ENCODE data around the gene KIAA1671.
A peak's percentile ranks its signal among the peaks of the same experiment; 100 is the strongest.

The KIAA1671 gene

DNA sequence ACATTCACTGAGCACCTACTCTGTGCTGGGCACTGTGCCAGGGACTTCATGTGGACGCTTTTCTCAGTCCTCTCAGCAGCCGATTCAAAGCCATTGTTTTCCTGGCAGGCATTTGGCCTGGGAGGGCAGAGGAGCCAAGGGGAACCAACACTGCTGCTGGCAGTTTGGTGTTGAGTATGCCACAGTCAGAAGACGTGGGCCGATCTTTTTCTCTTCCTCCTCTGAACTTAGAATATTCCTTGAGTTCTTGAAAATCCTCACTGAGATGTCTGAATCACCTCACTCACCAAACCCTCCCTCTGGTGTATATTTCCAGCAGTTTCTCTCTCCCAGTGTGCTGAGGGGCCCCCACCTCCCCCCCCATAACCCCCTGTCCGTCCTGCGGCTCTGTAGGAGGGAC, 132.6 kb downstream of the KIAA1671 start:
- DNase-seq (ENCODE audit: insufficient read length, low spot score) (no peak), FAIRE-seq (no peak)
- TF ChIP-seq TAF1 (IDR thresholded peaks at IDR 0.05; ENCODE audit: low read depth, low read length) (no peak), PAX5 (IDR thresholded peaks at IDR 0.05; ENCODE audit: insufficient read depth, low read length, severe bottlenecking) (no peak), POU2F2 (IDR thresholded peaks at IDR 0.05; ENCODE audit: low read depth, low read length) (no peak), SPI1 (IDR thresholded peaks at IDR 0.05; ENCODE audit: low read depth, low read length) (no peak), POLR2AphosphoS5 (IDR thresholded peaks at IDR 0.05; ENCODE audit: low read depth, low read length) (no peak), POLR2A (IDR thresholded peaks at IDR 0.05; ENCODE audit: low read depth, low read length) (no peak)

DNA sequence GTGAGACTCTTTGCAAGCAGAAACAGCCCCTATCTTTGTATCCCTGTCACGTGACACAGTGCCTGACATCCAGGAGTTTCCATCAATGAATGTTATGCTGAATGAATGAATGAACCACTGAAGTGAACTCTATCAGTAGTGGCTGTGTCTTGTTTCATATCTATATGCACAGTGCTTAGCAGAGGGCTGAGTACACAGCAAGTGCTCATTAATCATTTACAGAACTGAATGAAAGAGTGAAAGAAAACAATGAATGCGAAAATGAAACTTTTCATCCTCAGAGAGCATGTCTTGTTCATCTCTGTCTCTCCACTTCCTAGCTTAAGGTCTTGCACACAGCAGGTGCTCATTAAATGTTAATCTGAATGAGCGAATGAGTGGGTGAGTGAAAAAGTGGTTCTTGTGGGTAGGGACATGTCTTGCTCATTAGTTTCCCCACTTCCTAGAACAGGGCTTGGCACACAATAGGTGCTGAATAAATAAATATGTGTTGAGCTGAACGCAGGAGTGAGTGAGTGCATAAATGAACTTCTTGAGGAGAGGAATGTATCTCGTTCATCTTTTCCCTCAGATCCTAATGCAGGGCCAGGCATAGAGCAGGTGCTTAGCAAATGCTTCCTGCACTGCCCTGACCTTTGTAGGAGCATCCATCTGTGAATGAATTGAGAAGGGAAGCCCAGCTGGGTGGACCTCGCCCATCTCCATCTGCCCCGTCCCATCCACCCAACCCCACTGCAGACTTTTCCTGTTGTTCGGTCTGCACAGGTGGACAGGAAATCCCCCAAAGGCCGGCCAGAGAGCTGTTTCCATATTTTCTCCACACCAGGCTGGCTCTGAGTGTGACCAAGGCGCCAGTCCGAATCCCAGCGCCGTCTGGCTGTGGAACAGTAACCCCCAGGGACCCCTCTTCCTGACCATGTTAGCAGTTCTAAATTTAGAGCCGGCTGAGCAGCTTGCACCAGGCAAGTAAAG, 133.7 kb downstream of the KIAA1671 start:
- TF ChIP-seq POU2F2 (IDR thresholded peaks at IDR 0.05; ENCODE audit: low read depth, low read length) (no peak), SPI1 (IDR thresholded peaks at IDR 0.05; ENCODE audit: low read depth, low read length) (no peak), TAF1 (IDR thresholded peaks at IDR 0.05; ENCODE audit: low read depth, low read length) (no peak), PAX5 (IDR thresholded peaks at IDR 0.05; ENCODE audit: insufficient read depth, low read length, severe bottlenecking) (no peak), POLR2A (IDR thresholded peaks at IDR 0.05; ENCODE audit: low read depth, low read length) (no peak), POLR2AphosphoS5 (IDR thresholded peaks at IDR 0.05; ENCODE audit: low read depth, low read length) (no peak)
- no peak for DNase-seq (ENCODE audit: insufficient read length, low spot score)
- peak; percentile 66 for FAIRE-seq

DNA sequence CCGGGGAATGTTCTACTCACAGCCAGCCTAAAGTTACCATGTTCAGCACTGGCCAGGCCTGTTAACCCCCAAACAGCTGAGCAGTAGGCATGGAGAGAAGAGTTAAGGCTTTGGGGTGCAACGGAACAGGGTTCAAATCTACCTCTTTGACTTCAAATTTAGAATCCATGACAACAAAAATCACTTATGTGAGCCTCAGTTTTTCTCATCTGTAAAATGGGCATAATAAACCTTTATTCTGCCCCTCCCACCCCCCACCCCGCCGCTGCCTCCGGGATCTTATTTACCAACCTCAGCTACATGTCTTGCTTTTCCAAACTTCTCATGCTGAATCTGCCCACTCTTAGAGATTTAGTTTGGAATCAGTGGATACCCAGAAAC, 134.4 kb downstream of the KIAA1671 start:
- DNase-seq (ENCODE audit: insufficient read length, low spot score) (no peak), FAIRE-seq (no peak)
- TF ChIP-seq POLR2AphosphoS5 (IDR thresholded peaks at IDR 0.05; ENCODE audit: low read depth, low read length) (no peak), POLR2A (IDR thresholded peaks at IDR 0.05; ENCODE audit: low read depth, low read length) (no peak), PAX5 (IDR thresholded peaks at IDR 0.05; ENCODE audit: insufficient read depth, low read length, severe bottlenecking) (no peak), SPI1 (IDR thresholded peaks at IDR 0.05; ENCODE audit: low read depth, low read length) (no peak), TAF1 (IDR thresholded peaks at IDR 0.05; ENCODE audit: low read depth, low read length) (no peak), POU2F2 (IDR thresholded peaks at IDR 0.05; ENCODE audit: low read depth, low read length) (no peak)

DNA sequence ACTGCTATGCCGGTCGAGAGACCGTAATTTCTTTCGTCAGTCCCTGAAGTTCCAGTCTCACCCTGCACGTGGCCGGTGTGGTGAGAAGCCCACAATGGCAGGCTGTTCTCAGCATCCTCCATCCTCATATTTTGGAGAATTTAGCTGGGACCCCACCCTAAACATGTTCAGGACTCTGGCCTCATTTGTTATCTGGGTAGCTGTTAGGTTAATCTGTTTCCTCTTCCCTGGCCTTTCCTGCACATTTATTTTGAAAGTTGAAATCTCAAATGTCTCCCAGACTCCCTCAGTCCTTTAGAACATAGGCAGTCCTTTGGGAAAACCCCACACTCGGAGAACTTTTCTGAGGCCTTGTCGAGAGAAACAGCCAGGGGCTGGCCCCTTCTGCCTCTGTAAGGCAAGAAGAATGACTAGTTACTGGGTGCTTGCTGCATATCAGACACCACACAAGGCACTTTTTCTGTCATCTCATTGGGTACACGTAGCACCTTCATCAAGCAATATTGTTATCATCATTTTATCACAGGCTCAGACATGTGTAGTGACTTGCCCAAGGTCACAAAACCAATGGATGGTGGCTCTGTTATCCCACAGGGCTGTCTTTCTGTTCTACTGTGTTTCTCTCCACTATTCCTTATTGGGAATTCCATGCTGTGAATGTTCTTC, 137.8 kb downstream of the KIAA1671 start:
- no peak for TF ChIP-seq POLR2AphosphoS5 (IDR thresholded peaks at IDR 0.05; ENCODE audit: low read depth, low read length)
- TF ChIP-seq SPI1 (IDR thresholded peaks at IDR 0.05; ENCODE audit: low read depth, low read length), result no peak
- TF ChIP-seq PAX5 (IDR thresholded peaks at IDR 0.05; ENCODE audit: insufficient read depth, low read length, severe bottlenecking), result no peak
- TF ChIP-seq POU2F2 (IDR thresholded peaks at IDR 0.05; ENCODE audit: low read depth, low read length), result no peak
- no peak for TF ChIP-seq TAF1 (IDR thresholded peaks at IDR 0.05; ENCODE audit: low read depth, low read length)
- TF ChIP-seq POLR2A (IDR thresholded peaks at IDR 0.05; ENCODE audit: low read depth, low read length), result no peak
- FAIRE-seq (no peak), DNase-seq (ENCODE audit: insufficient read length, low spot score) (no peak)

GRCh38 chr22:25091458-25091857, 138.9 kb downstream of the KIAA1671 start:
- FAIRE-seq (no peak), DNase-seq (ENCODE audit: insufficient read length, low spot score) (no peak)
- TF ChIP-seq PAX5 (IDR thresholded peaks at IDR 0.05; ENCODE audit: insufficient read depth, low read length, severe bottlenecking) (no peak), POLR2AphosphoS5 (IDR thresholded peaks at IDR 0.05; ENCODE audit: low read depth, low read length) (no peak), SPI1 (IDR thresholded peaks at IDR 0.05; ENCODE audit: low read depth, low read length) (no peak), TAF1 (IDR thresholded peaks at IDR 0.05; ENCODE audit: low read depth, low read length) (no peak), POU2F2 (IDR thresholded peaks at IDR 0.05; ENCODE audit: low read depth, low read length) (no peak), POLR2A (IDR thresholded peaks at IDR 0.05; ENCODE audit: low read depth, low read length) (no peak)

DNA sequence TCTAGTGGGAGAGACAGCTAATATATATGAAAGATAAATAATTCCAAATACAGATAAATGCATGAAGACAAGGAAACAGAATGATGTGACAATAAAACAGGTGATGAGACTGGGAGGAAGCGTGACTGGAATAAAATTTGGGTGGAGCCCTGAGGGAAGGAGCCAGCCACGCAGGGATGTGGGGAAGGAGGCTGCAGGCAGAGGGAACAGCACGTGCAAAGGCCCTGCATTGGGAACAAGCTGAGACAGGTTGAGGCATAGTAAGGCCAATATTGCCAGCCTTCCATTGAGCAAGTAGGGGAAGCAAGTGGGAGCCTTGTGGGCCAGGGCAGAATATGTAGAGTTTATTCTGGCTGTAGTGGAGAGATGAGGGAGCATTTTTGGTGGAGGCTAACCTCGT, 139.6 kb downstream of the KIAA1671 start:
- no peak for TF ChIP-seq TAF1 (IDR thresholded peaks at IDR 0.05; ENCODE audit: low read depth, low read length)
- TF ChIP-seq POLR2AphosphoS5 (IDR thresholded peaks at IDR 0.05; ENCODE audit: low read depth, low read length), result no peak
- TF ChIP-seq PAX5 (IDR thresholded peaks at IDR 0.05; ENCODE audit: insufficient read depth, low read length, severe bottlenecking), result no peak
- no peak for TF ChIP-seq POU2F2 (IDR thresholded peaks at IDR 0.05; ENCODE audit: low read depth, low read length)
- no peak for TF ChIP-seq POLR2A (IDR thresholded peaks at IDR 0.05; ENCODE audit: low read depth, low read length)
- TF ChIP-seq SPI1 (IDR thresholded peaks at IDR 0.05; ENCODE audit: low read depth, low read length), result no peak
- no peak for FAIRE-seq
- DNase-seq (ENCODE audit: insufficient read length, low spot score), result no peak

DNA sequence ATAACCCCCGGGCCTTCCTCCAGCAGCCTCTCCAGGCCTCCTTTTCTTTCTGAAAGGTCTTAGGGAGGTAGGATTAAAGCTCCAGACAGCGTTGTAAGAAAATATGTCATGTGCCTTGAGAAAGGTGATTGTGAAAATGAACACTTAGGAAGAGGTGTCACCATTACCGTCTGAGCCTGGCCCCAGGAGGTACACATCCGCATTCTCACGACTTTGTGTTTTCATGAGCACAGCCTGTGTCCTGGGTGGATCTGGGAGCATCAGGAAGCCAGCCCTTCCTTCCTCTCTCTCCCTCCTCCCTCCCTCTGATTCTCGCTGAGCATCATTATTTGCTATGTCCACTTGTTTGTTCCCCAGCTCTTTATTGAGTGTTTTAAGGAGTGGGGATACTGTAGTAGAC, 142.1 kb downstream of the KIAA1671 start:
- FAIRE-seq, result no peak
- no peak for DNase-seq (ENCODE audit: insufficient read length, low spot score)

GRCh38 chr22:25095869-25096268, 143.4 kb downstream of the KIAA1671 start:
- no peak for FAIRE-seq
- DNase-seq (ENCODE audit: insufficient read length, low spot score), result no peak
- TF ChIP-seq POLR2AphosphoS5 (IDR thresholded peaks at IDR 0.05; ENCODE audit: low read depth, low read length) (no peak), POLR2A (IDR thresholded peaks at IDR 0.05; ENCODE audit: low read depth, low read length) (no peak), POU2F2 (IDR thresholded peaks at IDR 0.05; ENCODE audit: low read depth, low read length) (no peak), SPI1 (IDR thresholded peaks at IDR 0.05; ENCODE audit: low read depth, low read length) (no peak), TAF1 (IDR thresholded peaks at IDR 0.05; ENCODE audit: low read depth, low read length) (no peak), PAX5 (IDR thresholded peaks at IDR 0.05; ENCODE audit: insufficient read depth, low read length, severe bottlenecking) (no peak)

More for the DNA sequence above, 142.1 kb downstream of the KIAA1671 start:
- TF ChIP-seq POLR2A (IDR thresholded peaks at IDR 0.05; ENCODE audit: low read depth, low read length) (no peak), PAX5 (IDR thresholded peaks at IDR 0.05; ENCODE audit: insufficient read depth, low read length, severe bottlenecking) (no peak), POU2F2 (IDR thresholded peaks at IDR 0.05; ENCODE audit: low read depth, low read length) (no peak), TAF1 (IDR thresholded peaks at IDR 0.05; ENCODE audit: low read depth, low read length) (no peak), SPI1 (IDR thresholded peaks at IDR 0.05; ENCODE audit: low read depth, low read length) (no peak), POLR2AphosphoS5 (IDR thresholded peaks at IDR 0.05; ENCODE audit: low read depth, low read length) (no peak)

Data from GM12891 (cell line).